HepG2 (cell line): ENCODE data around the gene RAD50. TPM values are rescaled to one million over a fixed set of nuclear protein-coding genes. Genes with fewer than 3 reads are reported as not detected.

Experiments
- DMAP1 ChIP-seq: IDR thresholded peaks from 2 replicates; pipeline ENCODE4 v1.6.1; 2016
- FOXJ3 ChIP-seq: sonication (generic); formaldehyde crosslinking; IDR thresholded peaks from 2 replicates; pipeline ENCODE4 v1.4.0; 2020; ENCODE audit warnings: missing genetic modification reagents, mild to moderate bottlenecking, borderline replicate concordance
- IKZF5 ChIP-seq: IDR thresholded peaks from 2 replicates; pipeline ENCODE4 v1.6.1; 2018; ENCODE audit warnings: missing genetic modification reagents, mild to moderate bottlenecking, missing compliant biosample characterization
- KMT2A ChIP-seq: sonication (generic); formaldehyde crosslinking; IDR thresholded peaks from 2 replicates; pipeline ENCODE4 v1.4.0; 2020; ENCODE audit warnings: missing genetic modification reagents
- MED8 ChIP-seq: sonication (generic); formaldehyde crosslinking; IDR thresholded peaks from 2 replicates; pipeline ENCODE4 v1.8.1; 2023; ENCODE audit warnings: mild to moderate bottlenecking, missing genetic modification reagents; ENCODE audit not compliant: insufficient replicate concordance
- NR2F2 ChIP-seq: IDR thresholded peaks from 2 replicates; pipeline ENCODE4 v1.6.1; 2012; ENCODE audit warnings: low read depth, inconsistent platforms, borderline replicate concordance
- PITX1 ChIP-seq: sonication (generic); formaldehyde crosslinking; IDR thresholded peaks from 2 replicates; pipeline ENCODE4 v1.5.1; 2020; ENCODE audit warnings: mild to moderate bottlenecking, missing genetic modification reagents
- PLRG1 ChIP-seq: fragments of 450-650 bp; conservative IDR thresholded peaks from 2 replicates; pipeline ENCODE4 v1.6.1; 2016
- PRMT3 ChIP-seq: sonication (generic); formaldehyde crosslinking; IDR thresholded peaks from 2 replicates; pipeline ENCODE4 v1.8.1; 2022; ENCODE audit warnings: low read depth, mild to moderate bottlenecking, moderate library complexity, missing genetic modification reagents, borderline replicate concordance
- TEAD3 ChIP-seq: optimal IDR thresholded peaks from 2 replicates; pipeline ENCODE3; 2016; ENCODE audit warnings: borderline replicate concordance
- XRCC5 ChIP-seq: fragments of 200-400 bp; formaldehyde crosslinking; optimal IDR thresholded peaks from 2 replicates; pipeline ENCODE3; 2017; ENCODE audit warnings: mild to moderate bottlenecking, low read length
- ZFP41 ChIP-seq: sonication (generic); formaldehyde crosslinking; IDR thresholded peaks from 2 replicates; pipeline ENCODE4 v1.4.0; 2020; ENCODE audit warnings: mild to moderate bottlenecking, missing genetic modification reagents, borderline replicate concordance
- ZFP91 ChIP-seq: sonication (generic); formaldehyde crosslinking; IDR thresholded peaks from 2 replicates; pipeline ENCODE4 v1.9.0; 2022; ENCODE audit warnings: missing genetic modification reagents, mild to moderate bottlenecking, borderline replicate concordance
- ZNF639 ChIP-seq: conservative IDR thresholded peaks from 2 replicates; pipeline ENCODE4 v1.6.1; 2018; ENCODE audit warnings: missing genetic modification reagents
- ZNF746 ChIP-seq: sonication (generic); formaldehyde crosslinking; IDR thresholded peaks from 2 replicates; pipeline ENCODE4 v1.8.0; 2022; ENCODE audit warnings: mild to moderate bottlenecking, missing genetic modification reagents
- ZNF780A ChIP-seq: sonication (generic); formaldehyde crosslinking; IDR thresholded peaks from 2 replicates; pipeline ENCODE4 v1.8.0; 2022; ENCODE audit warnings: mild to moderate bottlenecking, missing genetic modification reagents, moderate library complexity
- ZNF841 ChIP-seq: sonication (generic); formaldehyde crosslinking; IDR thresholded peaks from 2 replicates; pipeline ENCODE4 v1.8.1; 2023; ENCODE audit warnings: missing genetic modification reagents, borderline replicate concordance
- polyA plus RNA-seq, 8 experiments: library from polyadenylated mRNA; depleted of rRNA in 3 of 8; stranded (reverse) in 7 of 8; unstranded in 1 of 8; fragments of >200 nt; fragmentation: Illumina TruSeq in 4 of 8; extraction: Trizol in 4 of 8; gene quantifications; 2 replicates each; pipeline versions ENCODE4 v1.2.1 to v1.2.3, GENCODE V29; 2011 to 2016; ENCODE audit warnings: low read depth in 4 of 8, missing spikeins in 1 of 8, mixed read lengths in 1 of 8; ENCODE audit not compliant: insufficient read depth in 1 of 8
- total RNA-seq, 5 experiments: library from RNA; depleted of rRNA; stranded (reverse); fragments of >200 nt; fragmentation: Illumina TruSeq; extraction: Trizol; gene quantifications; 2 replicates each; pipeline ENCODE4 v1.2.3, GENCODE V29; 2016; ENCODE audit warnings: low read depth in 1 of 5
- TF ChIP-seq, protein P1 (sequence below): sonication (generic); formaldehyde crosslinking; conservative IDR thresholded peaks from 2 replicates; pipeline ENCODE4 v1.8.0; 2022; ENCODE audit warnings: missing genetic modification reagents
- TF ChIP-seq, protein P2 (sequence below): IDR thresholded peaks from 2 replicates; pipeline ENCODE4 v1.6.1; 2016; ENCODE audit warnings: low read depth, control low read depth
- TF ChIP-seq, protein P3 (sequence below): sonication (generic); formaldehyde crosslinking; IDR thresholded peaks from 2 replicates; pipeline ENCODE4 v1.4.0; 2020; ENCODE audit warnings: missing genetic modification reagents, borderline replicate concordance

Gene RAD50
- total and polyA plus RNA-seq, 2 of the 13 experiments (the other 11 are each of a cell fraction or from before 2014, with no cell fraction given) = 19.2 to 23.4 TPM

DNA sequence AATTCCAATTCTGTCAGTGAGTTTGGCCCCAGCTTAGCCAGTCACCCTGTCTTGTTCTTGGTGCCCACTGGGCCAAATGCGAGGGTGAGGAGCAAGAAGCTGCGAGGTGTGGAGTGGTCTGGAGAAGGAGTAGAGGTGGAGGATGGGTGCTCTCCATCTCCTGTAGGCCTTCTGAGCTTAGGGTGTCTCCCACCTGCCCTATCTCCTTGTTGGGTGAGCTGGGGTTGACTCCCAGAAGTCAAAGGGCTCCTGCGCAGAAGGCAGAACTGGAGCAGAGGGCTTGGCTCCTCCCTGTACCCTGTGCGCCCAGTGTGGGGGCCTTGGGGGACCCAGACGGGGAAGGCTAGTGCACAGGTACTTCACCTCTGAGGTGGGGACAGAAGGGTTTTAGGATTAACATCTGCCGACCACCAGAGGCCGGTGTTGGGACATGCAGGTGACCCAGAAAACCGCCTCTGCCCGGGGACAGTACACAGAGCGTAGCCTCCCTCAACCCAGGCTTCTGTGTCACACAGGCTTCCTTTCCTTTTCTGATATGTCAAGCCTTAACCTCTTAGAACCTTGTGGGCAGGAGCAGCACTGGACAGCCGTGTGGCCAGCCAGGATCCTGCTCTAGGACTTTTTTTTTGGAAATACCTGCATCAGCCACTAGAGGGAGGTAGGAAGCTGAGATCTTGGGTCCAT, 30.3 kb upstream of the RAD50 start (continued):
- TF ChIP-seq, protein P1, sequence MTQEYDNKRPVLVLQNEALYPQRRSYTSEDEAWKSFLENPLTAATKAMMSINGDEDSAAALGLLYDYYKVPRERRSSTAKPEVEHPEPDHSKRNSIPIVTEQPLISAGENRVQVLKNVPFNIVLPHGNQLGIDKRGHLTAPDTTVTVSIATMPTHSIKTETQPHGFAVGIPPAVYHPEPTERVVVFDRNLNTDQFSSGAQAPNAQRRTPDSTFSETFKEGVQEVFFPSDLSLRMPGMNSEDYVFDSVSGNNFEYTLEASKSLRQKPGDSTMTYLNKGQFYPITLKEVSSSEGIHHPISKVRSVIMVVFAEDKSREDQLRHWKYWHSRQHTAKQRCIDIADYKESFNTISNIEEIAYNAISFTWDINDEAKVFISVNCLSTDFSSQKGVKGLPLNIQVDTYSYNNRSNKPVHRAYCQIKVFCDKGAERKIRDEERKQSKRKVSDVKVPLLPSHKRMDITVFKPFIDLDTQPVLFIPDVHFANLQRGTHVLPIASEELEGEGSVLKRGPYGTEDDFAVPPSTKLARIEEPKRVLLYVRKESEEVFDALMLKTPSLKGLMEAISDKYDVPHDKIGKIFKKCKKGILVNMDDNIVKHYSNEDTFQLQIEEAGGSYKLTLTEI (CRISPR knock-in tag) = no peak
- TF ChIP-seq KMT2A (CRISPR knock-in tag) = 0 out of 2 replicates have a peak, but pooled peaks have one; percentile 37
- peak; percentile 24 for TF ChIP-seq XRCC5
- TF ChIP-seq, protein P2, sequence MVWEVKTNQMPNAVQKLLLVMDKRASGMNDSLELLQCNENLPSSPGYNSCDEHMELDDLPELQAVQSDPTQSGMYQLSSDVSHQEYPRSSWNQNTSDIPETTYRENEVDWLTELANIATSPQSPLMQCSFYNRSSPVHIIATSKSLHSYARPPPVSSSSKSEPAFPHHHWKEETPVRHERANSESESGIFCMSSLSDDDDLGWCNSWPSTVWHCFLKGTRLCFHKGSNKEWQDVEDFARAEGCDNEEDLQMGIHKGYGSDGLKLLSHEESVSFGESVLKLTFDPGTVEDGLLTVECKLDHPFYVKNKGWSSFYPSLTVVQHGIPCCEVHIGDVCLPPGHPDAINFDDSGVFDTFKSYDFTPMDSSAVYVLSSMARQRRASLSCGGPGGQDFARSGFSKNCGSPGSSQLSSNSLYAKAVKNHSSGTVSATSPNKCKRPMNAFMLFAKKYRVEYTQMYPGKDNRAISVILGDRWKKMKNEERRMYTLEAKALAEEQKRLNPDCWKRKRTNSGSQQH (CRISPR knock-in tag) = peak; percentile 73; the same call in 1 of the 2 replicates
- peak; percentile 28; the same call in 1 of the 2 replicates for TF ChIP-seq ZFP91 (CRISPR knock-in tag)
- TF ChIP-seq DMAP1 (CRISPR knock-in tag) = no peak
- TF ChIP-seq MED8 (CRISPR knock-in tag) = no peak
- peak; percentile 25; the same call in 1 of the 2 replicates for TF ChIP-seq PITX1 (CRISPR knock-in tag)
- TF ChIP-seq PLRG1 = no peak
- no peak for TF ChIP-seq ZNF841 (CRISPR knock-in tag)
- TF ChIP-seq FOXJ3 (CRISPR knock-in tag) = no peak
- TF ChIP-seq ZNF780A = no peak
- TF ChIP-seq NR2F2 = no peak
- peak; percentile 25 for TF ChIP-seq TEAD3 (CRISPR knock-in tag)
- TF ChIP-seq ZNF746 (CRISPR knock-in tag) = no peak
- peak; percentile 29; the same call in 1 of the 2 replicates for TF ChIP-seq IKZF5 (CRISPR knock-in tag)
- TF ChIP-seq ZFP41 = no peak
- TF ChIP-seq ZNF639 (CRISPR knock-in tag) = no peak
- TF ChIP-seq PRMT3 (CRISPR knock-in tag) = no peak
- TF ChIP-seq, protein P3, sequence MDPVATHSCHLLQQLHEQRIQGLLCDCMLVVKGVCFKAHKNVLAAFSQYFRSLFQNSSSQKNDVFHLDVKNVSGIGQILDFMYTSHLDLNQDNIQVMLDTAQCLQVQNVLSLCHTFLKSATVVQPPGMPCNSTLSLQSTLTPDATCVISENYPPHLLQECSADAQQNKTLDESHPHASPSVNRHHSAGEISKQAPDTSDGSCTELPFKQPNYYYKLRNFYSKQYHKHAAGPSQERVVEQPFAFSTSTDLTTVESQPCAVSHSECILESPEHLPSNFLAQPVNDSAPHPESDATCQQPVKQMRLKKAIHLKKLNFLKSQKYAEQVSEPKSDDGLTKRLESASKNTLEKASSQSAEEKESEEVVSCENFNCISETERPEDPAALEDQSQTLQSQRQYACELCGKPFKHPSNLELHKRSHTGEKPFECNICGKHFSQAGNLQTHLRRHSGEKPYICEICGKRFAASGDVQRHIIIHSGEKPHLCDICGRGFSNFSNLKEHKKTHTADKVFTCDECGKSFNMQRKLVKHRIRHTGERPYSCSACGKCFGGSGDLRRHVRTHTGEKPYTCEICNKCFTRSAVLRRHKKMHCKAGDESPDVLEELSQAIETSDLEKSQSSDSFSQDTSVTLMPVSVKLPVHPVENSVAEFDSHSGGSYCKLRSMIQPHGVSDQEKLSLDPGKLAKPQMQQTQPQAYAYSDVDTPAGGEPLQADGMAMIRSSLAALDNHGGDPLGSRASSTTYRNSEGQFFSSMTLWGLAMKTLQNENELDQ (CRISPR knock-in tag) = no peak
